PC-9 (cell line): ENCODE results near the gene CDKN2B.

Experiments
- CTCF ChIP-seq: fragments of 200-600 bp; sonication (generic); conservative IDR thresholded peaks from 2 replicates; pipeline ENCODE4 v1.6.1; 2017; ENCODE audit warnings: mixed run types, antibody characterized with exemption, mild to moderate bottlenecking, moderate library complexity
- EZH2 ChIP-seq: fragments of 200-600 bp; sonication (generic); IDR thresholded peaks from 2 replicates; pipeline ENCODE4 v1.8.0; 2017; ENCODE audit warnings: antibody characterized with exemption, low read depth

- TF ChIP-seq CTCF (no peak), EZH2 (no peak)
Observed at GRCh38 chr9:21967169-21967568, 41.9 kb downstream of the CDKN2B start.
